Gastrocnemius medialis (tissue), 4 donors: ENCODE data around the gene DSC3. TPM values are rescaled to one million over a fixed set of nuclear protein-coding genes. Genes with fewer than 3 reads are reported as not detected.

Source experiments
- ATAC-seq, 2 donors: fragments of 150-250 bp; one replicate each; pipeline ENCODE4 v1.9.1; 2016
- DNase-seq, 2 donors: peaks; one replicate each; pipeline ENCODE4 v3.0.0-alpha.2; 2019
- H3K27ac ChIP-seq, 4 donors: fragments of 200-600 bp; sonication (generic); 1 replicate in 1 of 4; 2 replicates in 3 of 4; pipeline ENCODE4 v1.5.1; 2016 to 2018; ENCODE audit warnings: mild to moderate bottlenecking in 2 of 4, moderate library complexity in 1 of 4
- H3K27me3 ChIP-seq, 3 donors: fragments of 200-600 bp; sonication (generic) in 2 of 3; 1 replicate in 1 of 3; 2 replicates in 2 of 3; pipeline versions ENCODE4 v1.5.1 to v1.6.0; 2016 to 2019; ENCODE audit warnings: mild to moderate bottlenecking in 1 of 3, moderate library complexity in 1 of 3
- H3K36me3 ChIP-seq, 2 donors: fragments of 200-600 bp; sonication (generic) in 1 of 2; one replicate each; pipeline ENCODE4 v1.5.1; 2017 to 2018
- H3K4me1 ChIP-seq, 2 donors: fragments of 200-600 bp; sonication (generic) in 1 of 2; one replicate each; pipeline ENCODE4 v1.5.1; 2016 to 2017; ENCODE audit warnings: mild to moderate bottlenecking in 2 of 2
- H3K4me3 ChIP-seq, 4 donors: fragments of 200-600 bp; sonication (generic) in 3 of 4; 1 replicate in 1 of 4; 2 replicates in 3 of 4; pipeline ENCODE4 v1.5.1; 2016 to 2019; ENCODE audit warnings: mild to moderate bottlenecking in 2 of 4
- H3K9me3 ChIP-seq, 3 donors: fragments of 200-600 bp; sonication (generic) in 2 of 3; 1 replicate in 1 of 3; 2 replicates in 2 of 3; pipeline ENCODE4 v1.5.1; 2016 to 2019
- POLR2A ChIP-seq, 2 donors: fragments of 450-650 bp; IDR thresholded peaks; one replicate each; pipeline ENCODE4 v1.6.1; 2017; ENCODE audit warnings: antibody characterized with exemption in 2 of 2, mild to moderate bottlenecking in 2 of 2, moderate library complexity in 2 of 2
- in situ Hi-C, 4 donors: fragments of 200-750 bp; cut with MboI; loops; one replicate each; pipeline versions ENCODE4 v1.15.0 to v1.8.0; 2017; ENCODE audit warnings: low sequenced_read_pairs in 4 of 4
- intact Hi-C: fragments of 100-400 bp; cut with DNase I; formaldehyde crosslinking; loops from one replicate; pipeline ENCODE4 v1.15.1; 2023; ENCODE audit warnings: low total_unique reads
- total RNA-seq, 4 donors: library from RNA; depleted of rRNA; stranded (reverse); fragments of >200 nt; gene quantifications; one replicate each; pipeline versions ENCODE4 v1.1.0 to v1.2.3, GENCODE V29; 2016
- TF ChIP-seq, protein P1 (sequence below), 5 experiments: fragments of 450-650 bp in 3 of 5; fragments of 200-600 bp in 2 of 5; sonication (generic) in 2 of 5; IDR thresholded peaks in 4 of 5; conservative IDR thresholded peaks in 1 of 5; 1 replicate in 4 of 5; 2 replicates in 1 of 5; pipeline ENCODE4 v1.5.1; 2016 to 2019; ENCODE audit warnings: antibody characterized with exemption in 5 of 5, mild to moderate bottlenecking in 3 of 5, moderate library complexity in 3 of 5

The DSC3 gene
- total RNA-seq, 4 donors from 2014 or later, result 0.04 TPM; not detected in 3

GRCh38 chr18:30957066-30957465, 85.5 kb downstream of the DSC3 start:
- no peaks in the 10 kb centered on the region for H3K4me1 ChIP-seq
- H3K36me3 ChIP-seq, result no peaks in the 10 kb centered on the region
- intact Hi-C loops, result no loop called here
- no peak overlapping the region for H3K4me3 ChIP-seq
- in situ Hi-C loops, result no loop called here
- DNase-seq (no peak), ATAC-seq (no peak)
- TF ChIP-seq POLR2A (IDR thresholded peaks at IDR 0.05), result no peak
- TF ChIP-seq, protein P1, sequence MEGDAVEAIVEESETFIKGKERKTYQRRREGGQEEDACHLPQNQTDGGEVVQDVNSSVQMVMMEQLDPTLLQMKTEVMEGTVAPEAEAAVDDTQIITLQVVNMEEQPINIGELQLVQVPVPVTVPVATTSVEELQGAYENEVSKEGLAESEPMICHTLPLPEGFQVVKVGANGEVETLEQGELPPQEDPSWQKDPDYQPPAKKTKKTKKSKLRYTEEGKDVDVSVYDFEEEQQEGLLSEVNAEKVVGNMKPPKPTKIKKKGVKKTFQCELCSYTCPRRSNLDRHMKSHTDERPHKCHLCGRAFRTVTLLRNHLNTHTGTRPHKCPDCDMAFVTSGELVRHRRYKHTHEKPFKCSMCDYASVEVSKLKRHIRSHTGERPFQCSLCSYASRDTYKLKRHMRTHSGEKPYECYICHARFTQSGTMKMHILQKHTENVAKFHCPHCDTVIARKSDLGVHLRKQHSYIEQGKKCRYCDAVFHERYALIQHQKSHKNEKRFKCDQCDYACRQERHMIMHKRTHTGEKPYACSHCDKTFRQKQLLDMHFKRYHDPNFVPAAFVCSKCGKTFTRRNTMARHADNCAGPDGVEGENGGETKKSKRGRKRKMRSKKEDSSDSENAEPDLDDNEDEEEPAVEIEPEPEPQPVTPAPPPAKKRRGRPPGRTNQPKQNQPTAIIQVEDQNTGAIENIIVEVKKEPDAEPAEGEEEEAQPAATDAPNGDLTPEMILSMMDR (IDR thresholded peaks at IDR 0.05 in 4 of 5, conservative IDR thresholded peaks at IDR 0.05 in 1 of 5), result no peak
- no peak overlapping the region for H3K27ac ChIP-seq
- no peaks in the 10 kb centered on the region for H3K27me3 ChIP-seq
- H3K9me3 ChIP-seq, result no peaks in the 10 kb centered on the region

GRCh38 chr18:30954262-30954661, 88.3 kb downstream of the DSC3 start:
- in situ Hi-C loops, result no loop called here

GRCh38 chr18:30945761-30946160, 96.8 kb downstream of the DSC3 start:
- in situ Hi-C loops (loop anchor here in 1 of 4 donors (10.0 kb wide), 1 partner anchor 59 kb away; no protein-coding TSS in a partner anchor), intact Hi-C loops (no loop called here)
- DNase-seq (no peak), ATAC-seq (no peak)
- no peaks in the 10 kb centered on the region for H3K36me3 ChIP-seq
- no peak overlapping the region for H3K4me3 ChIP-seq
- no peaks in the 10 kb centered on the region for H3K27me3 ChIP-seq
- TF ChIP-seq, protein P1 (IDR thresholded peaks at IDR 0.05 in 4 of 5, conservative IDR thresholded peaks at IDR 0.05 in 1 of 5), result no peak
- TF ChIP-seq POLR2A (IDR thresholded peaks at IDR 0.05), result no peak
- H3K9me3 ChIP-seq, result no peaks in the 10 kb centered on the region
- H3K27ac ChIP-seq, result no peak overlapping the region
- no peaks in the 10 kb centered on the region for H3K4me1 ChIP-seq

More at GRCh38 chr18:30954262-30954661, 88.3 kb downstream of the DSC3 start:
- TF ChIP-seq, protein P1 (IDR thresholded peaks at IDR 0.05 in 4 of 5, conservative IDR thresholded peaks at IDR 0.05 in 1 of 5), result no peak
- no peak for TF ChIP-seq POLR2A (IDR thresholded peaks at IDR 0.05)
- Histone ChIP-seq H3K4me1 (no peaks in the 10 kb centered on the region), H3K4me3 (no peak overlapping the region), H3K27ac (no peak overlapping the region), H3K36me3 (no peaks in the 10 kb centered on the region), H3K27me3 (no peaks in the 10 kb centered on the region), H3K9me3 (no peaks in the 10 kb centered on the region)
- ATAC-seq (no peak), DNase-seq (no peak)
- intact Hi-C loops, result no loop called here

DNA sequence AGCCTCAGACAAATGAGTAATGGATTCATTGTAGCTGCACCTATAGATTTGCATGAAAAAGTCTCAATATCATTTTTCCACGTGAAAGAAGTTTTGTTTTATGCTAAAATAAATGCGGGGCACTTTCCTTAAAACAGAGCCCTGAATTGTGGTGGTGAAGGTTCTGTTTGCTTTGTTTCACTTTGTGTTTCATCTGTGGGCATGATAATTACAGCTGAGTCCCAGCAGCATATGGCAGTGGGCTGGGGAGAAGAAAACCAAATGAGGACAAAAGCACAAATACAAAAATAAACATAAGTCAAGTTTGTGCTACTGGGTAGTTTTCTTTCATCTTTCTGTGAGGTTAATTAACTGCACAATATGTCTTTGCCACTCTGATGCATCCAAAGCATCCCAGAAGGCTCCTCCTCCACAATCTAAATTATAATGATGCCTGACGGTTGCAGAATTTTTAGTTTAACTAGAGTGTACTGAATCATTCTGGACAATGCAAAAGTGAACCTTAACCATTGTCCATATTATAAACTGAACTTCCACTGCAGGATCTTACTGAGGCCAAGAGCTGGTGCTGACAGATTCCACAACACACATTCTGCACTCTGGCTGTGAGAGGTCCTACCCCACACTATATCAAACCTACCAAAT, 97.6 kb downstream of the DSC3 start:
- Histone ChIP-seq H3K36me3 (no peaks in the 10 kb centered on the region), H3K9me3 (no peaks in the 10 kb centered on the region), H3K27ac (no peak overlapping the region), H3K4me1 (no peaks in the 10 kb centered on the region), H3K27me3 (no peaks in the 10 kb centered on the region), H3K4me3 (no peak overlapping the region)
- in situ Hi-C loops (loop anchor here in 1 of 4 donors (10.0 kb wide), 1 partner anchor 60 kb away; no protein-coding TSS in a partner anchor), intact Hi-C loops (no loop called here)
- TF ChIP-seq, protein P1 (IDR thresholded peaks at IDR 0.05 in 4 of 5, conservative IDR thresholded peaks at IDR 0.05 in 1 of 5), result no peak
- no peak for TF ChIP-seq POLR2A (IDR thresholded peaks at IDR 0.05)
- ATAC-seq (no peak), DNase-seq (no peak)
